K562 (cell line): ENCODE data around the gene PPP2R1A. TPM values are rescaled to one million over a fixed set of nuclear protein-coding genes. Genes with fewer than 3 reads are reported as not detected.

Source experiments
- ATF7 ChIP-seq: fragments of 450-650 bp; IDR thresholded peaks from 2 replicates; pipeline ENCODE4 v1.7.1; 2014; ENCODE audit warnings: mild to moderate bottlenecking, moderate library complexity
- HNRNPL ChIP-seq: fragments of 200-400 bp; formaldehyde crosslinking; IDR thresholded peaks from 2 replicates; pipeline ENCODE4 v1.6.1; 2017; ENCODE audit warnings: low read depth, mild to moderate bottlenecking, low read length
- JUN ChIP-seq, 2 experiments: sonication (generic) in 1 of 2; formaldehyde crosslinking in 1 of 2; IDR thresholded peaks; 2 replicates each; pipeline versions ENCODE4 v1.6.1 to v1.8.0; 2012 to 2022; ENCODE audit warnings: borderline replicate concordance in 2 of 2, mild to moderate bottlenecking in 2 of 2, improper control_type of control experiment in 1 of 2, low read depth in 1 of 2, low read length in 1 of 2, missing genetic modification reagents in 1 of 2
- MAFK ChIP-seq: IDR thresholded peaks from 2 replicates; pipeline ENCODE4 v1.6.1; 2011; ENCODE audit warnings: low read length, improper control_type of control experiment
- PML ChIP-seq: IDR thresholded peaks from 2 replicates; pipeline ENCODE4 v1.6.1; 2012; ENCODE audit warnings: low read length, inconsistent platforms
- PRPF4 ChIP-seq: fragments of 200-400 bp; formaldehyde crosslinking; IDR thresholded peaks from one replicate; pipeline ENCODE4 v1.6.1; 2017; ENCODE audit warnings: low read length, low read depth, mild to moderate bottlenecking; ENCODE audit not compliant: insufficient read depth, poor library complexity, severe bottlenecking
- SRF ChIP-seq, 2 experiments: fragments of 250-450, 450-650 bp in 1 of 2; sonication (Bioruptor Pico) in 1 of 2; sonication (generic) in 1 of 2; formaldehyde crosslinking; IDR thresholded peaks; 2 replicates each; pipeline versions ENCODE4 v1.5.0 to v1.5.1; 2020 to 2022; ENCODE audit warnings: mild to moderate bottlenecking in 1 of 2, missing genetic modification reagents in 1 of 2
- TBL1XR1 ChIP-seq, 2 experiments: IDR thresholded peaks; 2 replicates each; pipeline ENCODE4 v1.6.1; 2012; ENCODE audit warnings: improper control_type of control experiment in 2 of 2, low read length in 2 of 2, mild to moderate bottlenecking in 1 of 2
- TCFL5 ChIP-seq: fragments of 250-450 bp; sonication (Bioruptor Pico); conservative IDR thresholded peaks from 2 replicates; pipeline ENCODE4 v1.6.1; 2021; ENCODE audit warnings: mild to moderate bottlenecking, moderate library complexity, matching md5 sums
- polyA plus RNA-seq, 8 experiments: library from polyadenylated mRNA; depleted of rRNA in 4 of 8; stranded (reverse) in 5 of 8; unstranded in 3 of 8; fragments of >200 nt; fragmentation: Nextera tagmentation in 2 of 8; fragmentation: Illumina TruSeq in 1 of 8; extraction: Ambion mirVana in 2 of 8; extraction: Trizol in 1 of 8; gene quantifications; 2 replicates each; pipeline versions ENCODE4 v1.2.1 to v1.2.3, GENCODE V29; 2011 to 2014; ENCODE audit warnings: inconsistent platforms in 1 of 8, missing spikeins in 1 of 8
- total RNA-seq, 7 experiments: library from RNA; depleted of rRNA in 6 of 7; stranded (reverse); fragments of >200 nt in 6 of 7; fragmentation: Illumina TruSeq in 2 of 7; extraction: Trizol in 2 of 7; gene quantifications; 2 replicates each; pipeline versions ENCODE4 v1.2.1 to v1.2.3, GENCODE V29; 2011 to 2021; ENCODE audit warnings: low replicate concordance in 1 of 7
- TF ChIP-seq, protein P1 (sequence below): fragments of 250-450 bp; sonication (Bioruptor Pico); IDR thresholded peaks from 2 replicates; pipeline ENCODE4 v1.5.0; 2021

PPP2R1A gene
- total and polyA plus RNA-seq, 9 of the 15 experiments (the other 6 are each of a cell fraction or from before 2014, with no cell fraction given), result 10.1 to 211 (median 70.1) TPM

GRCh38 chr19:52189735-52190486, at the start of gene PPP2R1A (continued):
- TF ChIP-seq ATF7, result peak; percentile 71
- no peak for TF ChIP-seq MAFK
- TF ChIP-seq HNRNPL, result no peak
- TF ChIP-seq TBL1XR1 (IDR thresholded peaks at IDR 0.05; ENCODE audit: low read length in 2 of 2), result 0 out of 4 replicates have a peak, but pooled peaks of 1 of the 2 experiments have one; percentile 45
- peak; percentile 65; the same call in 1 of the 2 replicates for TF ChIP-seq PML
- TF ChIP-seq JUN (IDR thresholded peaks at IDR 0.05; ENCODE audit: borderline replicate concordance, low read depth, low read length), result 0 out of 2 replicates have a peak, but pooled peaks have one; percentile 12
- no peak for TF ChIP-seq JUN (CRISPR knock-in tag; IDR thresholded peaks at IDR 0.05; ENCODE audit: borderline replicate concordance)
- TF ChIP-seq PRPF4, result peak; percentile 49
- TF ChIP-seq, protein P1, sequence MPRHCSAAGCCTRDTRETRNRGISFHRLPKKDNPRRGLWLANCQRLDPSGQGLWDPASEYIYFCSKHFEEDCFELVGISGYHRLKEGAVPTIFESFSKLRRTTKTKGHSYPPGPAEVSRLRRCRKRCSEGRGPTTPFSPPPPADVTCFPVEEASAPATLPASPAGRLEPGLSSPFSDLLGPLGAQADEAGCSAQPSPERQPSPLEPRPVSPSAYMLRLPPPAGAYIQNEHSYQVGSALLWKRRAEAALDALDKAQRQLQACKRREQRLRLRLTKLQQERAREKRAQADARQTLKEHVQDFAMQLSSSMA, result peak; percentile 62; the same call in 1 of the 2 replicates
- TF ChIP-seq SRF (CRISPR knock-in tag; IDR thresholded peaks at IDR 0.05), result peak in 1 of 2 experiments; percentile 55; a peak in 2 of 4 replicates
- no peak for TF ChIP-seq TCFL5 (CRISPR knock-in tag)
